Prostate gland (tissue), 2 donors: ENCODE measurements around the gene HOXD4.

Experiments used
- POLR2AphosphoS5 ChIP-seq: sonication (generic); formaldehyde crosslinking; IDR thresholded peaks from one replicate; pipeline ENCODE4 v1.6.1; 2017; ENCODE audit warnings: antibody characterized with exemption
- TF ChIP-seq, protein P1 (sequence below), 4 experiments: fragments of 200-600 bp in 2 of 4; fragments of 450-650 bp in 2 of 4; sonication (generic) in 2 of 4; IDR thresholded peaks; 1 replicate in 3 of 4; 2 replicates in 1 of 4; pipeline ENCODE4 v1.5.1; 2016 to 2019; ENCODE audit warnings: antibody characterized with exemption in 4 of 4, mild to moderate bottlenecking in 2 of 4, moderate library complexity in 2 of 4

DNA sequence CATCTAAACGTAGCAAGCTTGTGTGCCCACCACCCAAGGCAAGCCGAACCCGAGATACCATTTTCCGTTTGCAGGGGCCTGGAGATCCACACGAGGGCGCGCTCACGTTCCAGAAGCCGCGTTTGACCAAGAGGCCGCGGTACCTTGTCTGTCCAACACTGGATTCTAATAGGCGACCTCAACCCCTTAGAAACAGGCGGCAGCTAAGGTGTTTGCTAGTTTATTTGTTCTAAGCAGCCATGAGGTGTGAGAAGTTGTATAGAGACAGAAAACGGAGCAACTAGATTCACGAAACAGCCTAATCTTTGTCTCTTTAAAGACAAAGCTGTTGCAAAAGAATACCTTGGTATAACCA lies 40.1 kb upstream of the HOXD4 start:
- TF ChIP-seq, protein P1, sequence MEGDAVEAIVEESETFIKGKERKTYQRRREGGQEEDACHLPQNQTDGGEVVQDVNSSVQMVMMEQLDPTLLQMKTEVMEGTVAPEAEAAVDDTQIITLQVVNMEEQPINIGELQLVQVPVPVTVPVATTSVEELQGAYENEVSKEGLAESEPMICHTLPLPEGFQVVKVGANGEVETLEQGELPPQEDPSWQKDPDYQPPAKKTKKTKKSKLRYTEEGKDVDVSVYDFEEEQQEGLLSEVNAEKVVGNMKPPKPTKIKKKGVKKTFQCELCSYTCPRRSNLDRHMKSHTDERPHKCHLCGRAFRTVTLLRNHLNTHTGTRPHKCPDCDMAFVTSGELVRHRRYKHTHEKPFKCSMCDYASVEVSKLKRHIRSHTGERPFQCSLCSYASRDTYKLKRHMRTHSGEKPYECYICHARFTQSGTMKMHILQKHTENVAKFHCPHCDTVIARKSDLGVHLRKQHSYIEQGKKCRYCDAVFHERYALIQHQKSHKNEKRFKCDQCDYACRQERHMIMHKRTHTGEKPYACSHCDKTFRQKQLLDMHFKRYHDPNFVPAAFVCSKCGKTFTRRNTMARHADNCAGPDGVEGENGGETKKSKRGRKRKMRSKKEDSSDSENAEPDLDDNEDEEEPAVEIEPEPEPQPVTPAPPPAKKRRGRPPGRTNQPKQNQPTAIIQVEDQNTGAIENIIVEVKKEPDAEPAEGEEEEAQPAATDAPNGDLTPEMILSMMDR (IDR thresholded peaks at IDR 0.05), result peak in 3 of 4 experiments; percentile 39 to 52 (median 50)
- peak; percentile 40 for TF ChIP-seq POLR2AphosphoS5
